Smooth muscle cell (in vitro differentiated cells): ENCODE data around the gene XCL1. TPM values are rescaled to one million over a fixed set of nuclear protein-coding genes. Genes with fewer than 3 reads are reported as not detected.
A peak's percentile ranks its signal among the peaks of the same experiment; 100 is the strongest.
"Not testable (repeated sequence)": the region's sequence is repeated elsewhere in the genome, so short reads cannot be mapped to it uniquely, and the experiment has no call there.

Experiments used
- DNase-seq: peaks from one replicate; lab custom pipeline; 2025; ENCODE audit not compliant: unreplicated experiment; lab: John Stamatoyannopoulos, UW
- H2AFZ ChIP-seq: fragments of 200-600 bp; sonication (generic); 2 replicates; pipeline ENCODE4 v1.6.0; 2016; ENCODE audit warnings: antibody characterized with exemption, low read depth, mild to moderate bottlenecking
- H3F3A ChIP-seq: fragments of 200-600 bp; sonication (generic); 2 replicates; pipeline ENCODE4 v1.6.0; 2017; ENCODE audit warnings: antibody characterized with exemption, low read depth
- H3K27ac ChIP-seq: fragments of 200-600 bp; sonication (generic); 2 replicates; pipeline ENCODE4 v1.5.1; 2016; ENCODE audit warnings: low read depth, mild to moderate bottlenecking
- H3K27me3 ChIP-seq: fragments of 200-600 bp; sonication (generic); 2 replicates; pipeline ENCODE4 v1.6.1; 2016; ENCODE audit warnings: low read depth, mild to moderate bottlenecking
- H3K36me3 ChIP-seq: fragments of 200-600 bp; sonication (generic); 2 replicates; pipeline ENCODE4 v1.5.1; 2016; ENCODE audit warnings: low read depth
- H3K4me1 ChIP-seq: fragments of 200-600 bp; sonication (generic); 2 replicates; pipeline ENCODE4 v1.5.1; 2016; ENCODE audit warnings: low read depth
- H3K4me2 ChIP-seq: fragments of 200-600 bp; sonication (generic); 2 replicates; pipeline ENCODE4 v1.6.0; 2016; ENCODE audit warnings: mild to moderate bottlenecking
- H3K4me3 ChIP-seq: fragments of 200-600 bp; sonication (generic); 2 replicates; pipeline ENCODE4 v1.5.1; 2016; ENCODE audit warnings: mild to moderate bottlenecking
- H3K79me2 ChIP-seq: fragments of 200-600 bp; sonication (generic); 2 replicates; pipeline ENCODE4 v1.6.0; 2016; ENCODE audit warnings: low read depth, mild to moderate bottlenecking
- H3K9ac ChIP-seq: fragments of 200-600 bp; sonication (generic); 2 replicates; pipeline ENCODE4 v1.6.0; 2016; ENCODE audit warnings: low read depth
- H3K9me3 ChIP-seq: fragments of 200-600 bp; sonication (generic); replicated peaks from 2 replicates; pipeline ENCODE4 v1.5.1; 2016; ENCODE audit warnings: low read depth
- H4K20me1 ChIP-seq: fragments of 200-600 bp; sonication (generic); 2 replicates; pipeline ENCODE4 v1.6.0; 2016; ENCODE audit warnings: low read depth
- WGBS: methylation state at CpG from one replicate; pipeline ENCODE4 v1.1.7; 2016; ENCODE audit warnings: low lambda C conversion rate; 5-methylcytosine and 5-hydroxymethylcytosine counted together
- polyA plus RNA-seq: library from polyadenylated mRNA; unstranded; fragments of >200 nt; fragmentation: Nextera tagmentation; extraction: Ambion mirVana; gene quantifications from 2 replicates; pipeline ENCODE4 v1.2.1, GENCODE V29; 2016
- total RNA-seq: library from RNA; depleted of rRNA; stranded (reverse); fragments of >200 nt; gene quantifications from 2 replicates; pipeline ENCODE4 v1.2.3, GENCODE V29; 2014
- TF ChIP-seq, protein P1 (sequence below): fragments of 200-600 bp; sonication (generic); IDR thresholded peaks from 2 replicates; pipeline ENCODE4 v1.5.1; 2017; ENCODE audit warnings: borderline replicate concordance, mild to moderate bottlenecking, antibody characterized with exemption; ENCODE audit not compliant: insufficient read depth, poor library complexity, severe bottlenecking

The XCL1 gene
- total and polyA plus RNA-seq, 2 experiments from 2014 or later: 0.45 TPM; not detected in 1

- no peaks in the 10 kb centered on the region for H3F3A ChIP-seq
- no peaks in the 10 kb centered on the region for H4K20me1 ChIP-seq
- no peak overlapping the region for H3K4me3 ChIP-seq
- H3K27me3 ChIP-seq: no peaks in the 10 kb centered on the region
- no peaks in the 10 kb centered on the region for H3K4me1 ChIP-seq
- no peak overlapping the region for H3K9ac ChIP-seq
- H3K4me2 ChIP-seq: no peak overlapping the region
- WGBS: 46% methylated on average over 1 of the region's 1 CpG
- TF ChIP-seq, protein P1, sequence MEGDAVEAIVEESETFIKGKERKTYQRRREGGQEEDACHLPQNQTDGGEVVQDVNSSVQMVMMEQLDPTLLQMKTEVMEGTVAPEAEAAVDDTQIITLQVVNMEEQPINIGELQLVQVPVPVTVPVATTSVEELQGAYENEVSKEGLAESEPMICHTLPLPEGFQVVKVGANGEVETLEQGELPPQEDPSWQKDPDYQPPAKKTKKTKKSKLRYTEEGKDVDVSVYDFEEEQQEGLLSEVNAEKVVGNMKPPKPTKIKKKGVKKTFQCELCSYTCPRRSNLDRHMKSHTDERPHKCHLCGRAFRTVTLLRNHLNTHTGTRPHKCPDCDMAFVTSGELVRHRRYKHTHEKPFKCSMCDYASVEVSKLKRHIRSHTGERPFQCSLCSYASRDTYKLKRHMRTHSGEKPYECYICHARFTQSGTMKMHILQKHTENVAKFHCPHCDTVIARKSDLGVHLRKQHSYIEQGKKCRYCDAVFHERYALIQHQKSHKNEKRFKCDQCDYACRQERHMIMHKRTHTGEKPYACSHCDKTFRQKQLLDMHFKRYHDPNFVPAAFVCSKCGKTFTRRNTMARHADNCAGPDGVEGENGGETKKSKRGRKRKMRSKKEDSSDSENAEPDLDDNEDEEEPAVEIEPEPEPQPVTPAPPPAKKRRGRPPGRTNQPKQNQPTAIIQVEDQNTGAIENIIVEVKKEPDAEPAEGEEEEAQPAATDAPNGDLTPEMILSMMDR: no peak
- no peak overlapping the region for H3K27ac ChIP-seq
- H2AFZ ChIP-seq: no peak overlapping the region
- no peaks in the 10 kb centered on the region for H3K9me3 ChIP-seq
- no peaks in the 10 kb centered on the region for H3K36me3 ChIP-seq
- no peak for DNase-seq
- H3K79me2 ChIP-seq: no peaks in the 10 kb centered on the region
Observed at GRCh38 chr1:168568346-168568745, 8.1 kb upstream of the XCL1 start.

GRCh38 chr1:168570652-168571051 lies 5.8 kb upstream of the XCL1 start:
- Histone ChIP-seq H3K4me3 (no peak overlapping the region), H3K9ac (no peak overlapping the region), H3F3A (no peaks in the 10 kb centered on the region), H3K27me3 (no peaks in the 10 kb centered on the region), H3K4me2 (no peak overlapping the region), H3K27ac (no peak overlapping the region), H3K36me3 (no peaks in the 10 kb centered on the region), H3K4me1 (no peaks in the 10 kb centered on the region), H3K9me3 (no peaks in the 10 kb centered on the region), H4K20me1 (no peaks in the 10 kb centered on the region), H2AFZ (no peak overlapping the region), H3K79me2 (no peaks in the 10 kb centered on the region)
- 72% methylated on average over 3 of the region's 3 CpGs for WGBS
- DNase-seq: no peak
- TF ChIP-seq, protein P1: no peak

DNA sequence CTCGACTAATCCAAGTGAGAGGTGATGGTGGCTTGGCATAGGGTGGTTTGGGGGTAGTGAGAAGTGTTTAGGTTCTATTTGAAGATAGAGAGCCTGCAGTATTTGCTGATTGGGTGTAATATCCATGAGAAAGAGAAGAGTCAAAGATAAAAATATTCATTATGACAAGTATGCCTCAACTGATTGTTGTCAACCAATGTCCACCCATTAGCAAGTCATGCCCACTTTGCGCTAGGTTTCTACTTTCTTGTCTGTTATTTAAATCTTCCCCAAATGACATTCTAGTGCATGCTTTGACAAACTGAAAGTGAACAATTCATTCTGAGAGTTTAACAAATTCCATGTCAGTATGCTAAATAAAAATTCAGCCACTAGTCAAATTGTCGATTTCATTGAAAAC lies 3.8 kb upstream of the XCL1 start:
- Histone ChIP-seq H3K27me3 (no peaks in the 10 kb centered on the region), H3K4me2 (no peak overlapping the region), H3K4me1 (no peaks in the 10 kb centered on the region), H2AFZ (no peak overlapping the region), H3K79me2 (no peaks in the 10 kb centered on the region), H3K36me3 (no peaks in the 10 kb centered on the region), H3K27ac (no peak overlapping the region), H4K20me1 (no peaks in the 10 kb centered on the region), H3K9ac (no peak overlapping the region), H3K4me3 (no peak overlapping the region), H3K9me3 (no peaks in the 10 kb centered on the region), H3F3A (no peaks in the 10 kb centered on the region)
- 98% methylated on average over 3 of the region's 3 CpGs for WGBS
- no peak for DNase-seq
- TF ChIP-seq, protein P1: no peak

DNA sequence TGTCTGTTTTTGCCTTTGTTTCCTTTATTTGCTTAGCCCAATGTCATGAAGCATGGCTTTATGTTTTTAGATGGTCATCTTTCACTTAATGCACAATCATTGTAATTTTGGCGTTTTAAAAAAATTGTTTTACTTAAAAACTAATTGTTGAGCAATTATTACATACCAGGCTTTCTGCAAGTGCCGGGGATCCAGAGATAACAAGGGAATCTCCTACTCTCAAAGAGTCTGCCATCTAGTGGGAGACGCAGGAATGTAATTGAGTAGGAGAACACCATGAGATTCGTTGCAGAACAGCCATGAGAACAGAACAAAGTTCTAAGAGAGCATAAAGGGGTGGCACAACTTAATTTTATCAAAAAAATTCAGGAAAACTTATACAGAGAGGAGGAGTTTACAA lies 2.2 kb upstream of the XCL1 start:
- not testable (repeated sequence) for H3K4me2 ChIP-seq

GRCh38 chr1:168578531-168579185 lies 2.3 kb downstream of the XCL1 start:
- not testable (repeated sequence) for H3K9ac ChIP-seq, DNase-seq, H3F3A ChIP-seq, H3K27ac ChIP-seq, H4K20me1 ChIP-seq, H3K4me2 ChIP-seq, H3K9me3 ChIP-seq, H3K27me3 ChIP-seq, H3K4me1 ChIP-seq, H2AFZ ChIP-seq, H3K79me2 ChIP-seq, H3K4me3 ChIP-seq, H3K36me3 ChIP-seq
- 100% methylated on average over 2 of the region's 2 CpGs for WGBS

More for the DNA sequence above, 2.2 kb upstream of the XCL1 start:
- not testable (repeated sequence) for DNase-seq, H3K36me3 ChIP-seq, H3K4me1 ChIP-seq, H3K27me3 ChIP-seq, H3K27ac ChIP-seq, H2AFZ ChIP-seq, H3F3A ChIP-seq, H3K9ac ChIP-seq, H3K79me2 ChIP-seq, H4K20me1 ChIP-seq, H3K4me3 ChIP-seq, H3K9me3 ChIP-seq
- TF ChIP-seq, protein P1: peak; percentile 40
- 3% methylated on average over 4 of the region's 4 CpGs for WGBS
